ENCODE measurements around the gene ZNF783. TPM values are rescaled to one million over a fixed set of nuclear protein-coding genes. Genes with fewer than 3 reads are reported as not detected.
"Not testable (repeated sequence)": the region's sequence is repeated elsewhere in the genome, so short reads cannot be mapped to it uniquely, and the experiment has no call there.

The ZNF783 gene
- total RNA-seq, 4 donors from 2014 or later, result 9.9 to 20.8 (median 14.4) TPM

DNA sequence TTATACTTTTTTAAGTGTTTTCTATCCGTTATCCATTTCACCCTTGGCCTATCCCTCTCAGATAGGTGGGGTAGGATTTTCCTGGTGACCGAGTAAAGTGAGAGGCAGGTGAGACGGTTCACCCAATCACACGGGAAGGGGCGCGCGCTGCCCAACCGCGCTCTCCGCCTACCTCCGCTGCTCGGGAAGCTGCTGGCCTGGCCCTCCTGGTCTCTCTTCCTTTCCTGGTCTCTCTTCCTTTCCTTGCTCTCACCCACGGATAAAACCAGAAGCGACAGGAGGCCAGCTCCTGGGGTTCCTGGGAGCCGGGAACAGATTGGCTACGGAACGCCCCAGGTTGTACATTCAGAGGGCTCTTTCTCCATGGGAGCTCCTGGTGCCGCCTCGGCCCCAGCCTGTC, 36.9 kb upstream of the ZNF783 start:
- WGBS, result 96% methylated on average over 19 of the region's 19 CpGs
- Histone ChIP-seq H3K27ac (no peak overlapping the region), H3K4me3 (no peak overlapping the region), H3K4me1 (no peaks in the 10 kb centered on the region), H3K9me3 (no peaks in the 10 kb centered on the region), H3K36me3 (peaks cover 60% of the 10 kb centered on the region), H3K27me3 (no peaks in the 10 kb centered on the region)
- no peak for TF ChIP-seq POLR2A (IDR thresholded peaks at IDR 0.05)
- no peak for TF ChIP-seq CTCF (IDR thresholded peaks at IDR 0.05)
- TF ChIP-seq EP300 (IDR thresholded peaks at IDR 0.05), result no peak
- no peak for TF ChIP-seq POLR2AphosphoS5 (IDR thresholded peaks at IDR 0.05)
- DNase-seq (ENCODE audit: low spot score in 2 of 2), result no peak

DNA sequence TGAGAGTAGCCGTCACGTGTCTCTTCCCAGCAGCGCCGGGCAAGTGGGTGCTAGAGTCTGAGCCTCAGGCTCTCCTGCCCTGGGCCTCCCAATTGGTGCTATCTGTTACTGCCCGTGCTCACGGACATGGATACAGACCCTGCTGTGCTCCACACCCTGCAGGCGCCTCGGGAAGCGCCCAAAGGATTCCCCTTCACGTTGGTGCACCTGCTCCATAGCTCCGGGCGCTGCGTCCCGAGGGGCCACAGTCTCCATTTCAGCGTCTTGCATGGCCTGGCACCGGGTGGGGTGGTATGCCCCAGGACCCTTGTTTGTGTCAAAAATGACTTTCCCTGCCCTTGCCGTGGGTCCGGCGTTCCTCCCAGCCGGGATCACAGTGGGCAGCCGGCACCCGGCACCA, 36.3 kb upstream of the ZNF783 start:
- Histone ChIP-seq H3K36me3 (peaks cover 54% of the 10 kb centered on the region), H3K27ac (no peak overlapping the region)
- WGBS, result 95% methylated on average over 13 of the region's 22 CpGs

DNA sequence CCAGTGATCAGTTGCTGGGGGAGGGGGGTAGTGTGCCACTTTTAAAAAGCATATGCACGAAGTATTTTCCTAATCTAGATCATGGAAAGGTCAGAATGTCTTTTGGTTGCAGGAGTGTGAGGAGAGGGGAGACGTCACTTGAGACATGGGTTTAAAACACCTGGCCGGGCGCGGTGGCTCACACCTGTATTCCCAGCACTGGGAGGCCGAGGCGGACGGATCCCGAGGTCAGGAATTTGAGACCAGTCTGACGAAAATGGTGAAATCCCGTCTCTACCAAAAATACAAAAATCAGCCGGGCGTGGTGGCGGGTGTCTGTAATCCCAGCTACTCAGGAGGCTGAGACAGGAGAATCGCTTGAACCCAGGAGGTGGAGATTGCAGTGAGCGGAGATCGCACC, 35.6 kb upstream of the ZNF783 start:
- not testable (repeated sequence) for H3K4me1 ChIP-seq; H3K9me3 ChIP-seq; DNase-seq (ENCODE audit: low spot score in 2 of 2); H3K27ac ChIP-seq; H3K27me3 ChIP-seq; H3K4me3 ChIP-seq
- WGBS, result 92% methylated on average over 17 of the region's 17 CpGs
- H3K36me3 ChIP-seq, result peaks cover 47% of the 10 kb centered on the region

More for the DNA sequence above, 36.3 kb upstream of the ZNF783 start:
- Histone ChIP-seq H3K9me3 (no peaks in the 10 kb centered on the region), H3K4me1 (no peaks in the 10 kb centered on the region), H3K27me3 (no peaks in the 10 kb centered on the region), H3K4me3 (no peak overlapping the region)
- no peak for DNase-seq (ENCODE audit: low spot score in 2 of 2)
- TF ChIP-seq POLR2A (IDR thresholded peaks at IDR 0.05) (no peak), EP300 (IDR thresholded peaks at IDR 0.05) (no peak), CTCF (IDR thresholded peaks at IDR 0.05) (no peak), POLR2AphosphoS5 (IDR thresholded peaks at IDR 0.05) (no peak)

DNA sequence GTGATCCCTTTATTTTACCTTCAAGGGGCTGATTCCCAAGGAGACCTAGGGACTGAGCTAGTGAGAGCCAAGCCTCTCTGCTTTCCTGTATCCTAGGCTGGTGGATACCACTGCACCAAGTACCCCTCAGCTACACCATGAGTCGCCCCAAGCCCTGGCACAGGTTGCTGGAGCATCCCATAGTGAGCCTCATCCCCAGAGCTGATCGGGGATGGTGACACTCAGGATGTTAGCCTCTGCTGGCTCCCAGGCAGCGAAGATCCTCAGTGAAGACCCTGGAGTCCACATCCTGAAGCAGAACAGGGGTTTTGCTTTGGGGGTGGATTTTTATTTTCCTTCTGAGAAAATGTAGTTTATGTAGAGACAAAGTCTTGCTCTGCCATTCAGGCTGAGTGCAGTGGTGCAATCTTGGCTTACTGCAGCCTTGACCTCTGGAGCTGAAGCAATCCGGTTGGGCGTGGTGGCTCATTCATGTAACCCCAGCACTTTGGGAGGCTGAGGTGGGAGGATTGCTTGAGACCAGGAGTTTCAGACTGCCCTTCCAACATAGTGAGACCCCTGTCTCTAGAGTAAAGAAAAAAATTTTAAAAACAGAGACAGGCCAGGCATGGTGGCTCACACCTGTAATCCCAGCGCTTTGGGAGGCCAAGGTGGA, 35.0 kb upstream of the ZNF783 start:
- DNase-seq (ENCODE audit: low spot score in 2 of 2), result no peak
- WGBS, result 90% methylated on average over 6 of the region's 6 CpGs
- H3K27me3 ChIP-seq, result no peaks in the 10 kb centered on the region
- H3K27ac ChIP-seq, result no peak overlapping the region
- no peaks in the 10 kb centered on the region for H3K4me1 ChIP-seq
- peaks cover 41% of the 10 kb centered on the region for H3K36me3 ChIP-seq
- TF ChIP-seq POLR2A (IDR thresholded peaks at IDR 0.05), result no peak
- TF ChIP-seq EP300 (IDR thresholded peaks at IDR 0.05), result no peak
- TF ChIP-seq CTCF (IDR thresholded peaks at IDR 0.05), result no peak
- TF ChIP-seq POLR2AphosphoS5 (IDR thresholded peaks at IDR 0.05), result no peak
- H3K9me3 ChIP-seq, result no peaks in the 10 kb centered on the region
- H3K4me3 ChIP-seq, result no peak overlapping the region

DNA sequence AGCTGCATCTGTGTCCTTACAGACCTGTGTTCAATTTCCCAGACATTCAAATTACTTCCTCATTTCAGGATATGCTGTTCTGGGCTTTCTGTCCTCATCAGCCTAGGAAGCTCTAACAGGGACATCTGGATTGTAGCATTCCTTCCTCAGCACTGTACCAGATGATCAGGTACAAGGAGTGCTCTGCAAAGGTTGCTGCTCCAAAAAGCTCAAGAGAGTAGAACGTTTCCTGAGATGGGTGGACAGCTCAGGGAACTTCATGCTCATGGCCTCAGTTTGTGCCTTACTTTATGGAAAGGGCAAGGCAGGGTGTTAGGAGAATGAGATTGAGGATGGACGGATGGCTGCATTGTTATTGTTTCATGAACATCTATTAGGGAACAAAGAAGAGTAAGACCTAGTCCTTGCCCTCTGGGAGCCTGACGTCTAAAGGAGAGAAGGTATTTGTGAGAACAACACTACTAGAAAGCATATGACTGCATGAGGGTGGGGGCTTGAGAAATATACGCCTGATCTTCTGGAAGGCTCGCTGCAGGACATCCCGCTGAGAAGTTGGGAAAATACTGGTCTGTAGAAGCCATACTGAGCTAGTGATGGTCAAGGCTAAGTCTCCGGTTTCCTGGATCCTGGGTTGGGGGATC, 33.0 kb upstream of the ZNF783 start:
- no peak overlapping the region for H3K4me3 ChIP-seq
- H3K4me1 ChIP-seq, result peaks cover 4% of the 10 kb centered on the region
- H3K36me3 ChIP-seq, result peaks cover 21% of the 10 kb centered on the region
- TF ChIP-seq CTCF (IDR thresholded peaks at IDR 0.05) (no peak), POLR2A (IDR thresholded peaks at IDR 0.05) (no peak), EP300 (IDR thresholded peaks at IDR 0.05) (no peak), POLR2AphosphoS5 (IDR thresholded peaks at IDR 0.05) (no peak)
- H3K9me3 ChIP-seq, result no peaks in the 10 kb centered on the region
- DNase-seq (ENCODE audit: low spot score in 2 of 2), result no peak
- H3K27me3 ChIP-seq, result no peaks in the 10 kb centered on the region
- 58% methylated on average over 7 of the region's 7 CpGs for WGBS
- H3K27ac ChIP-seq, result no peak overlapping the region

All from suprapubic skin (tissue), 4 donors.